Epidermal melanocyte (primary cell): ENCODE measurements around the gene AHRR.
A peak's percentile ranks its signal among the peaks of the same experiment; 100 is the strongest.
"Not testable (repeated sequence)": the region's sequence is repeated elsewhere in the genome, so short reads cannot be mapped to it uniquely, and the experiment has no call there.

Experiments used
- DNase-seq: peaks from one replicate; pipeline ENCODE4 v3.0.0; 2011; ENCODE audit warnings: low spot score; ENCODE audit not compliant: insufficient read length

AHRR gene

DNA sequence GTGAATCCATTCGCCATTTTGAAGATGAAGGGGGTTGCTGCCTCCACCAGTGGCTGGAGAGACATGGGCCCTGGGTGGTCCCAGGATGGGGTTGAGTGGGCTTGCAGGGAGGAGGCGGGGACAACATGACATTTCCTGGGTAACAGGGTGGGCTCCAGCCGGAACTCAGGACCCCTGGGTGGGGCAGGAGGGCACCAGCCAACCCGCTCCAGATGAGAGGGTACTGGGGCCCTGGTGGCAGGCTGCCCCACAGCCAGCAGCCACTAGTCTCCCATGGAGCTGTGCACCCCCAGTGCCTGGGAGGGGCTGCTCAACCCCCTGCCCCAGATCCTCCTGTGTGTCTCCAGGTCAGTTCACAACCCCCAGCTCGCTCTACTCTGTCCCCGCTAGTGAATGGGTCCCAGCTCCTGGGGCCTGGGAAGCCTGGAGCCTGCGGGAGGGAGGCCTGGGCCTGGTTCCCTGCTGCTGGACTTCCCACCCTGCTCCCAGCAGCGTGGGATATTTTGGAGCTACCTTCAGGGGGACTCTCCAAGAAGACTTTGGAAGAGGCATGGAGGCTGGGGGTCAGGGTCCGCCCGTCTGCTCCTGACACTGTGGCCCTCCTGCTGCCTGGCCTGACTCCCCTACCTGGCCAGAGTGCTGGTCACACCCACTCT, 55.9 kb downstream of the AHRR start:
- DNase-seq, result no peak

DNA sequence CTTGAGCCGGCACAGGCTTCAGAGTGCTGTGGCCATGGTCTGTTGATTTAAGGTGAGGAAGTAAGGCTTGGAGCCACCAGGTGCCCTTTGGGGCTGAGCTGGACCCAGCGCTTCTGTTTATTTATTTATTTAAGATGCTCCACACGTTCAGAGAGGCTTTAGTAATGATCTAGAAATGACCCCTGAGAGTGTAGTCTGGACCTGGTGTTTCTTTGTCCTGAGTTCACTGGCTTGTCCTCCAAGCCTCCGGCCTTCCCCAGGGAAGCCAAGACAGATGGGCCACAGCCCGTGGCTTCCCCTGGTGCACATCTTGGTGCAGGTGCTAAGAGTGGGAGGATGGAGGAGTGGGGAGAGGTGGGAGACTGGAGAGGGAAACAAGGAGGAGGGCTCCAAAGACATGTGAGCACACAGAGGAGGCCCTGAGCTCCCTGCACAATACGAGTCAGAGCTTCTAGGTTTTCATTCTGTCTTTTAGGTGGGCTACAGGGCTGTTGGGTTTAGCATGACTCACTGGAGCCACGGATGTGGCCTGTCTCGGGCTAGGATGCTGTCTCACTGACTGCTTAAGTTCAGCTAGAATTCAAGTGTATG, 56.9 kb downstream of the AHRR start:
- no peak for DNase-seq

DNA sequence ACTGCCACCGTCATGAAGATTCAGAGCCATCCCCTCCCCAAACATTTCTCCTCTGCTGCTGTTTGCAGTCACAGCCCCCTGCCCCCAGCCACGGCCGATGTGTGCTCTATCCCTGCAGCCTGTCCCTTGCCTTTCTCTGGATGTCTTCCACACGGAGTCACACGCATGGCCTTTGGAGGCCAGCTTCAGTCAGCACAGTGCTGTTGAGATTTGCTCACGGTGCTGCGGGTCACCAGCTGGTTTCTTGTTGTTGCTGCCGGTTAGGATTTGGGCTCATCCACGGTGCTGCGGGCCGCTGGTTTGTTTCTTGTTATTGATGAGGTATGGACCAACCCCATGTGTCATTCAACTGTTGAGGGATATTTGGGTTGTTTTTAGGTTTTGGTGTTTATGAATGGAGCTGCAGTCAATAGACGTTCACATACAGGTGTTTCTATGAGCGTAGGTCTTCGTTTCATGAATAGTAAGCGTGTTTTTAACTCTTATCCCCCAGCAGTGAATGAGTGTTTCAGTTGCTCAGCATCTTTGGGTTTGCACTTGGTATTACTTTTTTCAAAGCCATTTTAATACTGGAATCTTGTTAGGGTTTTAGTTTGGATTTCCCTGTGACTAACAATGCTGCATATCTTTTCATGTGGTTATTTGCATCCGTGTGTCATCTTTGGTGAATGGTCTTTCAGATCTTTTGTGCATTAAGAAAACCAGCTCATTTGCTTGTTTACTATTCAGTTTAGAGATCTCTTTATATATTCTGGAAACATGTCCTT, 57.6 kb downstream of the AHRR start:
- no peak for DNase-seq

DNA sequence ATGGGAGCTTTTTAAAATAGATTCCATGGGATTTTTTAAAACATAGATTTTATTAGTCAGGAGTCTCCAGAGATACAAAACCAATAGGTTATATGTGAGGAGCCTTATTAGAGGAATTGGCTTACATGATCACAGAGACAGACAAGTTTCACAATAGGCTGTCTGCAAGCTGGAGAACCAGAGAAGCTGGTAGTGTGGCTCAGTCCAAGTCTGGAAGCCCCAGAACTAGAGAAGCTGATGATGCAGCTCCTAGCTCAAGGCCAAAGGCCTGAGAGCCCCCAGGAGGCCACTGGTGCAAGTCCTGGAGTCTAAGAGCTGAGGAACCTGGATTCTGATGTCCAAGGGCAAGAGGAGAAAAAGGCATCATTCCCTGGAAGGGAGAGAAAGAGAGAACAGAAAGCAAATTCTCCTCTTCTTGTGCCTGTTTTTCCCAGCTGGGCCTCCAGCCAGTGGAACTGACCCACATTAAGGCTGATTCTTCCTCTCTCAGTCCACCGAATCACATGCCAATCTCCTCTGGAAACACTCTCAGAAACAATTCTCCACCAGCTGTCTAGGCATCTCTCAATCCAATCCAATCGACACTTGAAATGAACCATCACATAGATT, 59.3 kb downstream of the AHRR start:
- DNase-seq, result no peak

DNA sequence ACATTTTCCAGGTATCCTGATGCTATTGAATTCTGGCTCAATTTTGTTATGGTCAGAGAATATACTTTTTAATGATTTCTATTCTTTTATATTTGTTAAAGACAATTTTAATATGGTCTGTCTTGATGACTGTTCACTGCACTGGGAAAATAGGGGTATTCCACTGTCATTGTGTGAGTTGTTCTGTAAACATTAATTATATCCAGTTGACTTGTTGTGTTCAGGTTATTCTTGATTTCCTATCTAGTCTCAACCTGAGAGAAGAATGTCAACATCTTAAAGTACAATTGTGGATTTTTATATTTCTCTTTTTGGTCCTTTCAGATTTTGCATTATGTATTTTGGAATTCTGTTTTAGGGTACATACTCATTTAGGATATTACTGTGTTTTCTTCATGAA, 61.6 kb downstream of the AHRR start:
- no peak for DNase-seq

DNA sequence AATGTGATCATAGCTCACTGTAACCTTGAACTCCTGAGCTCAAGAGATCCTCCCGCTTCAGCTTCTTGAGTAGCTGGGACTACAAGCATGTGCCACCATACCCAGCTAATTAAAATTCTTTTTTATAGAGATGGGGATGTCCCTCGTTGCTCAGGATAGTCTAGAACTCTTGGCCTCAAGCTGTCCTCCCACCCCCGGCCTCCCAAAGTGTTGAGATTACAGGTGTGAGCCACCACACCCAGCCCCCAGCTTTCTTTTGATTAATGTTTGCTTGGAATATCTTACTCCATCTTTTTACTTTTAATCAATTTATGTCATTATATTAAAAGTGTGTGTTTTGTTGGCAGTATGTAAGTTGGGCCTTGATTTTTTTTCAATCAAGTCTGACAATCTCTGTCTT, 62.1 kb downstream of the AHRR start:
- no peak for DNase-seq

DNA sequence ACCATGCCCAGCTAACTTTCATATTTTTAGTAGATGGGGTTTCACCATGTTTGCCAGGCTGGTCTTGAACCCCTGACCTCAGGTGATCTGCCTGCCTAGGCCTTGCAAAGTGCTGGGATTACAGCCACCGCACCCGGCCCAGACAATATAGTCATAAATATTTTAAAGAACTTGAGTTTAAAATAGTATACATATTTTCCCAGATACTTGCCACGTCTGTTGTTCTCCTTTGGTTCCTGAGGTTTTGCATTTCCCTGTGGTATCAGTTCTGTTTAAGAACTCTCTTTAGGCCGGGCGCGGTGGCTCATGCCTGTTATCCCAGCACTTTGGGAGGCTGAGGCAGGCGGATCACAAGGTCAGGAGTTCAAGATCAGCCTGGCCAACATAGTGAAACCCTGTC, 63.1 kb downstream of the AHRR start:
- DNase-seq, result not testable (repeated sequence)

DNA sequence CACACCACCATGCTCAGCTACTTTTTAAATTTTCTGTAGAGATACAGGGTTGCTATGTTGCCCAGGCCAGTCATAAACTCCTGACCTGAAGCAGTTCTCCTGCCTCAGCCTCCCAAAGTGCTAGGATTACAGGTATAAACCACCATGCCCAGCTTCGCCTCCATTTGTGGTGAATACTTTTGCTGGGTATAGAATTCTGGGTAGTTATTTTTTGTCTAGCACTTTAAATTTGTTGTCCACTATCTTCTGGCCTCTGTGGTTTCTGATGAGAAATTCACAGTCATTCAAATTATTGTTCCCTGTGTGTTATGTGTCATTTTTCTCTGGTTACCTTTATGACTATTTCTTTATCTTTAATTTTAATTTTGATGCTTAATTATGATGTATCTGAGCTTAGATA, 63.8 kb downstream of the AHRR start:
- DNase-seq, result no peak

DNA sequence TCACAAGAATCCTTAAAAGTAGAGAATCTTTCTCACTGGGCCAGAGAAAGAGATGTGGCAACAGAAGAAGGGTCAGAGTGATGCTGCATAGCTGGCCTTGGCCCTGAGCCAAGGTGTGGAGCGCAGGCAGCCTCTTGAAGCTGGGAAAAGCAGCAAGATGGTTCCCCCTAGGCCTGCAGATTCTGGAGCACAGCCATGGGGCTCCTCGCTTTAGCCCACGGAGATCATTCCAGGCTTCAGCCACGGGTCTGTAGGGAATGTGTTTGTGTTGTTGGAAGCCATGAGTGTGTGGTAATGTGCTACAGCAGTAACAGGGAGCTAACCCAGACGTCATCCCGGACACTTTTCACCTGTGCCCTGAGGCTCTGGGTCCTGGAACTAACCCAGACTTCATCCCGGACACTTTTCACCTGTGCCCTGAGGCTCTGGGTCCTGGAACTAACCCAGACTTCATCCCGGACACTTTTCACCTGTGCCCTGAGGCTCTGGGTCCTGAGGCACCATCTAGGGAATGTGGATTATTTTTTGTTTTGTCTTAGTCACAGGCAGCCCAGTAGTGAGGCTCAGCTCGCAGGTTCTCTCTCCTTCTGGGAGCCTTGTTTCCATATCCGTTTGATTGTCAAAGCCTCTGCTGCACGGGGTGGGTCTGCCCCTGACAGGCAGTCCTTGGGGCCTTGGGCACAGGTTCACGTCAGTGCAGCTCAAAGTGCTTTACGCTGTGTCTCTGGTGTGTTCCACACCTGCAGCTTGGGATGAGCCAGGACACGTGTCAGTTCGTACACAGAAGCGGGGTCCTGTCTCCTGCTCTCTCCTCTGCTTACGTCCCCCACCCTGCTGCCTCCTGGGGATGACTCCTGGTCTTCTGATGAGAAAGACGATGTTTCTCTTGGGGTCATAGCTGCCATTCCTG, 65.2 kb downstream of the AHRR start:
- DNase-seq, result no peak

DNA sequence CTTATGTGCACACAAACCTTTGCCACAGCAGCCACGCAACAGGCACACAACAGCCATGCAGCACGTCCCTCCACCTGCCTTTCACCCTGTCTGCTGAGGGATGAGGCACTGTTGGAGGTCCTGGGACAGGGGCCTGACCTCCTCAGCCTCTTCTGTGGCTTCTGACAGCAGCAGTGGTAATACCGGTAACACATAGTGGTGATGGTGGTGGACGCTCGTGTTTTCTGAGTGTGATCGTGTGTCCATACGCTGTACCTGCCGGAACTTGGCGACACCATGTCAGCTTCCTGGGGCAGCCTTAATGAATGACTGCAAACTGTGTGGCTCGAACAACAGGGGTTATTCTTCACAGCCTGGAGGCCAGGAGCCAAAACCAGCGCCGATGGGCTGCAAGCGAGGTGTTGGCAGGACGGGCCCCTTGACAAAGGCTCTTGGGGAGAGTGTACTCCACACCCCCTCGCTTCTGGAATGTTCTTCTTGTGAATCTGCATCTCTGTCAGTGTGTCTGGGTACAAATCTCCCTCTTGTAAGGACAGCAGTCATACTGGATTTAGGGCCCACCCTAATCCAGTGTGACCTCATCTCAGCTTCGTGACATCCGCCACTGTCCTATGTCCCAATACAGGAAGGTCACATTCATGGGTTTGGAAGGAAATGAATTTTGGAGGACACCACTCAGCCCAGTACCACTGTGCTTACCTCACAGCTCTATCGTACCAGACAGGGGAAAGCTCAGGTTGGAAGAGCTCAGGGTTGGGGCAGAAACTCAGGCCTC, 66.2 kb downstream of the AHRR start:
- no peak for DNase-seq

DNA sequence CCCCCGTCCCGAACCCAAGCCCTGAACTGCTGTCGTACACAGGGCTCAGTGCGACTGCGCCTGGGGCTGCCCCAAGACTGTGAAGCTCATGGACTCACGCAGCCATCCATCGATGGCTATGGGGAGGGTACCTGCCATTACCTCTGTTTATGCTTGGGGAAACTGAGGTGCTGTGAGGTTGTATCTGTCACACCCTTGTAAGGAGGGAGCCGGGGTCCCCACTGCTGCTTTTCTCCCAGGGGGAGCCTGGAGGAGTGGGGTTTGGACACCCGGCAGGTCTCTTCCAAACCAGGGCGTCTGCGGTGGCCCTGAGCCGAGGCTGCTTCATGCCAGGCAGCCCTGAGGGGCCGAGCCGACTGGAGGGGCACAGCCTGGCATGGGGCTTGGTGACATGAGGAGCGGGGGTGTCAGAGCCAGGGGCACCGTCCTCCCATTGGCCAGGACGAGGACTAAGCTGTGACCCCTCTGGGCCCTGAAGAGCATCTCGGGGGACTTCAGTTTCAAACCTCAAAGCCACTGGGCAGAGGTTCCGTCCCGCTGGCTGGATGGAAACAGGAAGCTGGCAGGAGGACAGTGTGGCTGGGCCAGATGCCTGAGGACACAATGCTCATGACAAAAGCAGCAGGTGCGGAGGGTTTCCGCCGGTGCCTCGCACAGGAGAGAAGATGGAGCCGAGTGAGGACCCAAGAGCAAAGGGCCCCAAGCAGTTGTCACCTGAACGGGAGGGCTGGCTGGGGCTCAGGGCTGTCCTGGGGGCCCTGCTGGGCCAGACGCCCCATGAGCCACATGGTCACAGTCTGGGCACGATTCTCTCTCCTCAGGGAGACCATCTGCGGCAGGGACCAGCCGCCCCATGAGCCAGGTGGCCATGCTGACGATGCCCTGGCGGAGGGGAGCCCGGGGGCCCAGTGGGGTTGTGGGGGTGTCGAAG, 67.0 kb downstream of the AHRR start:
- DNase-seq, result no peak

DNA sequence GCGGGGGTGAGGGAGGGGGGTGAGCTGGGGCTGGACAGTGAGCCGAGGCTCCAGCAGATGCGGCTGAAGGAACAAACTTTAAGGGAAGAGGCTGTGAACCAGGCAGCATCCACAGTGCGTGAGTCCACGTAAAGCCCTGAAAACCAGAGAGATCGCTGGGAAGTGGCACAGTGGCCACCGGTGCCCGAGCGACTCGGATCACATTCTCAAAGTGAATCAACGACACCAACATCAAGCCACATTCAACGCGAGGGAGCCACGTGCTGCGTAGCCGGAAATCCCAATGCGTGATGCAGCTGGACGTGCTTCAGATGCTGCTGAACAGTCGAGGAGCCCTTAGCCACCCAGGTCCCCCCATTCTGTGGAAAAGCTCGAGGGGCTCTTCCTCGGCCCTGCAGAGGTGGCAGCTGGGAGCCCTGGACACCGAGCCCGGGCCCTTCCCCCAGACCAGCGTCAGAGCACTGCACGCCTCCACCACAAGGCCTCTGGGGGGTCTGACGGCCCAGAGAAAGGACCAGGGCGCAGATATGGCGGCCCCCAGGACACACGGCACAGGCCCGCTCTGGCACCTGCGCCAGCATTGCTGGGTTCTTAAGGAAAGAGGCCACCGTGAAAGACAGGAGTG, 67.8 kb downstream of the AHRR start:
- no peak for DNase-seq

DNA sequence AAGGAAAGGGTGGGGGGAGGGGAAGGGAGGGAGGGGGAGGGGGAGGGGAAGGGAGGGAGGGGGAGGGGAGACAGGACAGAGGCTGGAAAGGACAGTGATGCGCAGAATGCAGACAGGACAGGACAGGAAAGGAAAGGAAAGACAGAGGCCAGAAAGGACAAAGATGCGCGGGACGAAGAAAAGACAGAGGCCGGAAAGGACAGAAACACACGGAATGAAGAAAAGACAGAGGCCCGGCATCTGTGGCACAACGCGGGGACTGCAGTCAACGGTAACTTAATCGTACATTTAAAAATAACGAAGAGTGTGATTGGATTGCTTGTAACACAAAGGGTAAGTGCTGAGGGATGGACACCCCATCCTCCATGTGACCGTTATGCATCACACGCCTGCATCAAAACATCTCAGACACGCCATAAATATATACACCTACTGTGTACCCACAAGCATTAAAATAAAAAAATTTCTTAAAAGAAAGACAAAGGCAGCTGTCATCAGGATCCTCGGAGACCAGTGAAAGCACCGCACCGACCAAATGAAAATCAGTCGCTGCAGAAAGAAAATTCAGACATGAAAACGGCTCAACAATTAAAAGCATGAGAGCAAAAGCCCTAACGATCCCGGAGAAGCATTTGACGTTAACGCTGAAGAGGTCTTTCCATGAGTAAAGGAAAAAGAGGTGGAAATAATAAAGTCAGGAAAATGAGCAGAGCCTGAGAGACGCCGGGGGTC, 68.5 kb downstream of the AHRR start:
- DNase-seq, result no peak

DNA sequence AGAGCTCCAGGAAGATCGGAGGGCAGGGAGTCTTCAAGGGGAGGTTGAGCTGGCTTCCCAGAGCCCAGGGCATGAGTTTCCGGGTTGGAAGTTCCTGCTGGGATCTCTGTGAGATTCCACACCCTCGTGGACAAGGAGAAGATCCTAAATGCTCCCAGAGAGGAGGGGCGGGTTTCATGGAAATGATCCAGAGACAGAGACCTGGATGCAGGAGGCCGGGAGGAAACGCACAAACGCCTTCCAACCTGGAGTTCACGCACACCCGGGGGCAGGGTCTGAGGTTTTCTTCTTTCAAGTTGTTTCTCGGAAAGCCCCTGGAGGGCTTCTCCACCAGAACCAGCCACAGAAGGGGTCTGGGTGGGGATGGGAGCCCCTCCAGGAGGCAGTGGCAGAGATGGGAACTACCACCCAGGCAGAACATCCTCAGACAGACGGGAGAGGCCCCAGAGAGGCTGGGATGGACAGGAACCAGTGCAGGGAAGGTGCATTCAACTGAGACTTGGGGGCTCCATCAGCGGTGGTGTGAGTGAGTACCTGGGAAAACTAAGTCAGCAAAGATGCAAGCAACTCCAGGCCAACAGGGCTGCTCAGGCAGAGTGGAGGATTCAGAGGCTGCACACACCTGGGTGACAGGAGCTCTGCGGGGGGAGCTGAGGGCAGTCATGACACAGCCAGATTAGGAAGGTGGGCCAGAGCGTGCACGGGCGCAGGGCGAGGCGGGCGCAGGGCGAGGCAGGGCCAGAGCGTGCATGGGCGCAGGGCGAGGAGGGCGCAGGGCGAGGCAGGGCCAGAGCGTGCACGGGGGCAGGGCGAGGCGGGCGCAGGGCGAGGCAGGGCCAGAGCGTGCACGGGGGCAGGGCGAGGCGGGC, 69.3 kb downstream of the AHRR start:
- DNase-seq, result no peak

DNA sequence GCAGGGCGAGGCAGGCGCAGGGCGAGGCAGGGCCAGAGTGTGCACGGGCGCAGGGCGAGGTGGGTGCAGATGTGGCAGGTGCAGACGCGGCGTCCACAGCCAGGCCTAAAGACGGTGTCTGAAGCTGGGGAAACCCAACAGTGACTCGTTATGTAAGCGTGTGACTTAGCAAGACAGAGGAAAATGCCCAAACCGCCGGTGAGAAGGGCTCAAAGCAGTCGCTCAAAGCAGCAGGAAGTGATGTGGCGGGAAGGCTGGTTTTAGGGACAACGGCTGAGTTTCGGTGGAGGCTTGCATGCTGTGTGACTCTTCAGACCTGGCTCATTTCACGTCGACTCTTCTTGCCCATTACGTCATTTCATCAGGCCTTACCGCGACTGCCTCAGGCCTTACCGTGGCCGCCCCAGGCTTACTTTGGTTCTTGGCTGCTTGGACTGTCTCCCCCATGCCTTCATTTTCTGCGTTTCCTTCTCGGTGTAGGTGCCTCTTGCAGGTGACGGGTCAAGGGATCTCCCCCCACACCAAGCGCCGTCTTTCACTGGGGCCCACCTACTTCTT, 71.0 kb downstream of the AHRR start:
- no peak for DNase-seq

DNA sequence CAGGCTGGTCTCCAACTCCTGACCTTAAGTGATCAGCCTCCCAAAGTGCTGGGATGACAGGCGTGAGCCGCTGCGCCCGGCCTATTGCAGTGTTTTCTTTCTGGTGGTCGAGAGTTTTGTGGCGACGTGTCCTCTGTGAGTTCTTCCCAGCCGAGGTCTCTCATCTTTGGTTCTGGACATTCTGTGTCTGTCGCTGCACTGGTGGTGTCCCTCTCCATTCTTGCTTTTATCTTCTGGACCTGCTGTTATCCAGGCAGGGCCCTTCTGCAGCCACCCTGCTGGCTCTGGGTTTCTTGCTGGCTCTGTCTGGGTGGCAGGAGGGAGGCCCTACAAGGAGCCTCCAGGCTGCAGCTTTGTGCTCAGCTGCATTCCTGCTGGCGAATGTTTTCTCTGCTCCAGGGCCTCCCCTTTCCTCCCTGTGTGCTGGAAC, 72.3 kb downstream of the AHRR start:
- DNase-seq, result peak; percentile 59

DNA sequence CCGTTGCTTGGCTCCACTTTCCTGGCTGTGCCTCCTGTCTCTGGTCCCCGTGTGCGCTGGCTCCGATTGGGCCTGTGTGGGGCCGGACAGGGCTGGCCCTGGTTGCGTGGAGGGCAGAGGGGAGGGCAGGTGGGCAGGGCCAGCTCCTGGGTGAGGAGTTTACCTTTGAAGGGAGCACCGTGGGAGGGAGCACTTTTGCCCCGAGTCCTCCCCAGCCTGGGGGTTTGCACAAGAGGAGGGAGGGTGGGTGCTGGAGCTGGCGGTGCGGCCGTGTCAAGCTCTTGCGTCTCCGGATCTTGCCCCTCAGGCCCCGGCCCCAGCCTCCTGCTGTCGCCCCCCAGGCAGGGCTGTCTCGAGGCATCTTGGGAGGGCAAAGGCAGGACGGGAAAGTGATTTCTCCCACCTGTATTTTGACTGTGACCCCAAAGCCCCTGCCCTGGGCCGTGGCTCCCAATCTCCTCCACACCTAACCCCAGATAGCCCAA, 73.2 kb downstream of the AHRR start:
- no peak for DNase-seq
